Measurements from ENCODE around the gene SLC4A8.
A peak's percentile ranks its signal among the peaks of the same experiment; 100 is the strongest.
"Not testable (repeated sequence)": the region's sequence is repeated elsewhere in the genome, so short reads cannot be mapped to it uniquely, and the experiment has no call there.

SLC4A8 gene

GRCh38 chr12:51482929-51483697 is 58.5 kb downstream of the SLC4A8 start:
- peak; percentile 17 for DNase-seq (ENCODE audit: low spot score)

GRCh38 chr12:51484119-51484518 is 59.5 kb downstream of the SLC4A8 start:
- no peak for DNase-seq (ENCODE audit: low spot score)

GRCh38 chr12:51488281-51488680 is 63.6 kb downstream of the SLC4A8 start:
- DNase-seq (ENCODE audit: low spot score), result no peak

GRCh38 chr12:51493281-51493680 is 68.7 kb downstream of the SLC4A8 start:
- DNase-seq (ENCODE audit: low spot score), result no peak

GRCh38 chr12:51496895-51497294 is 72.3 kb downstream of the SLC4A8 start:
- DNase-seq (ENCODE audit: low spot score), result no peak

DNA sequence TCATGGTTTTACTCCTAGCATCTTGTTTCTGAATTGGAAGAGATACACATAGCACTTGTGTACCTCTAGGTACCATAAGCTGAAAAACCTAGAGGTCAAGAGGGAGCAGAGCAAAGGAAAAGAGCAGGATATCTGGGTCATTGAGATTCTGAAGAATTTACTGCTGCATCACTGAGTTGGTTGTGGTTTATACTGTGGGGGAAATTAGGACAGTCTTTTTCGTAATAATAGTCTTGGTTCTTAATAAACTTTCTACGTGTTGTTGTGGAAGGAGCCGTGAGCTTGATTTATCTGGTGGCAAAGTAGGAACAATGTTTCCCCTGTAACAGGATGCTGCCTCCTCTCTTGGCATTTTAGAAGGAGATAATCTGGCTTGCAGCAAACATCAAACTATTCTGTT is 80.2 kb downstream of the SLC4A8 start:
- no peak for DNase-seq (ENCODE audit: low spot score)

- DNase-seq (ENCODE audit: low spot score), result peak; percentile 20
These were observed 80.9 kb downstream of the SLC4A8 start for GRCh38 chr12:51505360-51506105.

DNA sequence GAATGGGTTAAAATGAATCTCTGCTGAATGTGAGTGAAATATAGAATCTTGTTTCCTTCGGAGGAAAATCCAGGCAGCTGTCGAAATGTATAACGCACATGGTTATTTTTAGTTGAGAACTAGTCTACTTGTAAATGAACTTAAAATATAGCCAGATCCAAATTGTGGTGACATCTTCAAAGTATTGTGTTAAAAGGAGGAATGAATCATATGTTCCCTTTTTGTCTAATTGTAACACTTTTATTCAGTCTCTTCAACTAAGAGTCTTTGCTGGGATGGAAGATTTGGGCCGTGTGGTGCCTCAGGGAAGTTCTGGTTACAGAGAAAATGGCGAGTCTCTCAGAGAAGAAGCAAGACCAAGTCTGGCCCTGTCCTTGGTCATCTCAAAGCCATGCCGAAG is 82.5 kb downstream of the SLC4A8 start:
- DNase-seq (ENCODE audit: low spot score), result no peak

DNA sequence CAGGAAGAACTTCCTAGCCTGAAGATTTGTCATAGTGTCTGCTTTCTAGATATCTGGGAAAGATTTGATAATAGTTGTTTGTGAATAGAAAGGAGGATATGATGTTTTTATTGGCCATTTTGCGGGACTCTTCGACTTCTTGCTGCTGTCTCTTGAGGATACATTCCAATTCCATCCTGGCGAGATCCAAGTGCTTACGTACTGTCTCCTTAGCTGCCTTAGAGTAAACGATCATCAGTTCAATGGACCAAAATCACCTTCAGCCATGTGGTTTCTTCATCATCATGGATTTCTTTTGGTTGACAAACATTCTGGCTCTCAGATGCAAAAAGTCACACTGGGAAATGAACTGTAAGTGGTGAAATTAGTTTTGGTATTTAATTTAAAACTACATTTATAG is 83.7 kb downstream of the SLC4A8 start:
- no peak for DNase-seq (ENCODE audit: low spot score)

DNA sequence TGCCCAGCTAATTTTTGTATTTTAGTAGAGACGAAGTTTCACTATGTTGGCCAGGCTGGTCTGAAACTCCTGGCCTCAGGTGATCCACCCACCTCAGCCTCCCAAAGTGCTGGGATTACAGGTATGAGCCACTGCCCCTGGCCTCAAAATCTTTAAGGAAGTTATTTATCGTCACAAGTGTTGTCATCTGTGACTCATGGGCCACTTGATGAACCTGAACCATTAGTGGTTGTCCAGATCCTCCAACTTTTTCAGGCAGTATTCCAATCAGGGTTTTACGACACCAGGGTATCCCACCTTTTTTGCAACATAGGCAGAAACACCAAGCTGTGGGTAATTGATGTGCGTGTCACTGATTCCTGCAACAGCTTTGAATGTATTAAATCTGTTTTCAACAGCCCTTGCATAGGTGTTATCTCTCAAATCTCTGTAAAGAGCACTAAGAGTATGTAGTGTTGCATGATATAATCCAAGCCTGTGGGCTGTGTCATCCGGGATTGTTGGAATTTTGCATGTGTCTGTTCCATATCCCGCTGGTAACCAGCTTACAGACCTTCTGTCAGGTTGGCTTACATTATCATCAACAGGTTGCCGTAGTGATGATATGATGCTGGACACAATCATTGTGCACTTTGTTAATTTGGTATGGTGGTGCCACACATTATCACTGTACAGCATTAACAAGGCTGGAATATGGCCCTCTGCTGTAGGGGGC is 87.1 kb downstream of the SLC4A8 start:
- no peak for DNase-seq (ENCODE audit: low spot score)

DNA sequence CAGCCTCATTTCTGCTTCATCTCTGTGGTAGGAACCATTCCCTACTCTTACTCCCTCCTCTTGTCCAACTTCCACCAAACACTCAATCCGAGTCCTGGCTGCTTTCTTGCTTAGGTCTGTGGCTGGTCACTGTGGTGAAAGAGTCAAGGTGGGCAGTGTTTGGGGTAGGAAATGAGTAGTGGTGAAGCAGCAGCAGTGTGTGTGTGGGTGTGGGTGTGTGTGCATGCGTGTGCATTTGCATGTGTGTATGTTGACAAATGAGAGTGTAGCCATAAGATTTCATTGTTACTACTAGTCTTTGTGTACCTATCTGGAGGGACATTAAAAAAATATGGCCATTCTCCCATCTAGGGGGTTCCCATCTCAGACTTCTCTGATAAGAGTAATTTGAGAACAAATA is 87.8 kb downstream of the SLC4A8 start:
- DNase-seq (ENCODE audit: low spot score), result no peak

- not testable (repeated sequence) for DNase-seq (ENCODE audit: low spot score)
These were observed 90.4 kb downstream of the SLC4A8 start for GRCh38 chr12:51515037-51515436.

DNA sequence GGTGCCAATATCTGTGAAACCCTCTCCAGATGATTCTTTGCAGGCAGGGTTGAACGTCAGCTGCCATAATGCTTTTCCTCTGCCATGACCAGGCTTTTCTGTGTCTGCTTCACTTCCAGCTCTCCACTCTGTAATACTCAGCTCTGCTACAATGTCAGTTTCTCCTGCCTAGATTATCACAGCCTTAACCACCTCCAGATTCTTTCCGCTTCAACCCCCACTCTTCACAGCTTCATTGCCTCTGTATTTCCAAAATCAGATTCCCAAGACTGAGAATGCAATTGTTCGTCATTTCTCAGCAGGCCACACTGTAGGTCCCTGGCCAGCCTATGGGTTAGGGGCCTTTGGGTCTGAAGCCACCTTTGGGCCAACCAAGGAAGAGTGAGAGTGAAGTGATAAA is 92.7 kb downstream of the SLC4A8 start:
- DNase-seq (ENCODE audit: low spot score), result no peak

- no peak for DNase-seq (ENCODE audit: low spot score)
These were observed 93.2 kb downstream of the SLC4A8 start for GRCh38 chr12:51517800-51518199.

DNA sequence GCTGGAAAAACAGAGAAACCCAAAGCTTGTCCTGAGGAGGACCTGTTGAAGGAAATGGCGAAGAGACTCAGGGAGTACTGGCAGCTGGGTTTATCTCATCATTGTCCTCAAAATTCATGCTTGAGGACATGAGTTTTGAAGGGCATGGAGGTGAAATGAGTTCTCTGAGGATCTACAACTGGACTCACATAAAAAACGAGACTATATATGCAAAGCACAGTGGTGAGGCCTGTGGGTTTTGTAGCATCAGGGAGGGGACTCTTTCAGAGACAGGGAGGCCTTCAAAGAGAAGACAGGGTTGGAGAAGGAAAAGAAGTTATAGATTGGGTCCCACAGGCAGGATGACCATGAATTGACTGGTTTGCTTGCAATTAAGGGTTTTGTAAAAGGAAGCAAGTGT is 95.1 kb downstream of the SLC4A8 start:
- no peak for DNase-seq (ENCODE audit: low spot score)

DNA sequence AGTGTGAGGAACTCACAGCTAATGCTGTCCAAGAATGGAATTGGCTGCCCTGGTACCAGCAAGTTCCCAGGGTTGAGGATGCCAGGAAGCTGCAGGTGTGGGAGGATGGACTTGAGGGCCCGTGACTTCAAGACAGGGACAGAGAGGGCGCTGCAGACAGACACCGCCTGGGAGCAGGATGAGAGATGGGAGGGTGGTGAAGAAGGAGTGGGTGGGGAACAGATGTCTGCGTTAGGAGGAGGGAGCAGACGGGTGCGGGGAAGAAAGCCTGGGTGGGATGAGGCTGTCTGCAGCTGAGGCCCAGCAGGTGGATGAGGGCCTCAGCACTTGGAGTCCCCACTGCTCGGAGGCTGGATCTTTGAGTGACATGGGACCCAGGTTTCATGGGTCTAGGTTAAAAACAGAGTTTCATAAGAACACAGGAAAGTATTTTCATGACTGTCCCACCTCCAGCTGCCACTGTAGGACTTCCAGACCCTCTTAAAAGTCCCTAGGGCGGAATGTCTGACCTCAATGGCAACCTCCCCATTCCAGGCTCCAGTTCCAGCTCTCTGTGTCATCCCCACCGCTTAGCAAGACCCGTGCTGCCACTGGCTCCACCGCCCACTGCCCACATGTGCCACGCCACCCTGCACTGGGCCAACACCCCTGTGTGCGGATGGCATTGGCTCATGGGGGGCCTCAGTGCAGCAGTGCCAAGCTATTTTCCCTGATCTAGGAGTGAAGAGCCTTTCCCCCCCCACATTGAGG is 96.1 kb downstream of the SLC4A8 start:
- no peak for DNase-seq (ENCODE audit: low spot score)

DNA sequence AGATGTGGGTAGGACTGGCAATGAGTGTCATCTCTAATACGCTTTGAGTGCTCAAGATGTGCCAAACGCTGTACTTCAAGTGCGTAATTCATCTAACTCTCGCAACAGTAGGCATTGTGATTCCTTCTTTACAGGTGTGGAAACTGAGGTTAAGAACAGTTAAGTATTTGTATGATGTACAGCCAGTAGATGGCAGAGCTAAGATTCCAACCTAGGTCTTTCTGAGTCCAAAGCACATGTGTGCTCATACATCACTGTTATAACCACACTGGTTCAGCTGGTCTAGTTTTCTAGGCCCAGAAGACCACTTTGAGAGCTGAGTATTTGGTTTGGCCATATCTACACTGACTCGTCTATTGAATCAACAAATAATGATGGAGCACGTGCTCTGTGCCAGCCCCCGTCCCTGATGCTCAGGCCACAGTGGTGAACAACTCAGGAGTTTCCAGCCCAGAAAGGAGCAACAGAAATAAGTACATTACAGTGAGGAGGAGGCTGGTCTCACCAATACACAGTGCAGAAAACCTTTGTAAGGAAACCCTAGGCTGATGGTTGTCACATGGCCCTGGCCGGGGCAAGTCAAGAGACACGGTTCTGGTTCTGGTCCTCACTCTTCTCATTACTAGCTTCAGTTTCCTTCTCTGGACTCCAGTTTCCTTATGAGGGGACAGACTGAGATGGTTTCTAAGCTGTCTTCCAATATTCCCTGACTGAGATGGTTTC is 97.1 kb downstream of the SLC4A8 start:
- no peak for DNase-seq (ENCODE audit: low spot score)

DNA sequence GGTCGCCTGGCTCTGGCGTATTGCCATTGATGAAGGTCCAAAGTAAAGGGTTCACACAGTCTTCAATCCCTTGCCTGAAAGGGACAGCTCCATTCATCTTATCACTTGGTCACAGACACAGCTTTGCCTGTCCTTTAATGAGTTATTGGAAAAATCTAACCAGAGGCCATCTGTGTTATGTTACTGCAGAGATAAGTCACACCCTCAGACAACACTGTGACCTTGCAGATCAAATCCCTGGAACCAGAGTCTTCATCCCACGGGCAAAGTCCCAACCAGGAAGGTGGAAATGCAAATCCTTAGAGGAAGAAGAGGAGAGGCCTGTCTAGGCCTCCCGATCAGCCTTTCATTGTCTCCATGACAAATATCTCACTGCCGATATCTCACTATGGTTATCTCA is 98.1 kb downstream of the SLC4A8 start:
- DNase-seq (ENCODE audit: low spot score), result no peak

DNA sequence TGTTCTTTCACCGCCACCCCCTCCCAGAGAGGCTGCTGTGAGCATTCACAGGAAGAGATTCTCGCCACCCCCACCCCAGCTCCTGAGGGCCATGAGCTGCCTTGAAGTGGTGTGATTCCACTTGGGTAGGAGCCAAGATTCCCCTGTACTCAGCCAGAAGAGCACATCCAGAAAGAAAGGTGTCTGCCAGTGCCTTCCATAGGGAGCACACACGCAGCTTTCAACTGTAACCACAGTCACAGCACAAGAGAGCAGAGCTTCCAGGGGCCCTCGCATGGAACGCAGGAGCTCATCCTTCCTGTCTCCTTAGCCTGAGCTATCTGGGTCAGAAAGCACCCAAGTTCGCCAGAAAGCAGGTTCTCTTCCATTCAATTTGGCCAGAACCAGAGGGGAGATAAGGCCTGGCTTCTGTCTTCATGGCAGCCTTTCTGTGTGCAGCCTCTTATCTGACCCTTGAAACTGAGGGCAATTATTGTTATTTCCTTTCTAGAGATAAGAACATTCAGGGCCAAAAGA is 99.8 kb downstream of the SLC4A8 start:
- DNase-seq (ENCODE audit: low spot score), result no peak

DNA sequence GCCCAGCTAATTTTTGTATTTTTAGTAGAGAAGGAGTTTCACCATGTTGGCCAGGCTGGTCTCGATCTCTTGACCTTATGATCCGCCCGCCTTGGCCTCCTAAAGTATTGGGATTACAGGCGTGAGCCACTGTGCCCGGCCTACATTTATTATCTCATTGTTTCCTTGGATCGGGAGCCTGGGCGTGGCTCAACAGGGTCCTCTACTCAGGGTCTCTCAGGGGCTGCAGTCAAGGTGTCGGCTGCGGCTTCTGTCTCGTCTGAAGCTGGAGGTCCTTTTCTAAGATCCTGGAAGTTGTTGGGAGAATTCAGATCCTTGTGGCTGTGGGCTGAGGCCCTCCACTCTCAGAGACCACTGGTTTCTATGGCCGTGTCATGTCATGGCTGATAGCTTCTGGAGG is 100.9 kb downstream of the SLC4A8 start:
- no peak for DNase-seq (ENCODE audit: low spot score)

DNA sequence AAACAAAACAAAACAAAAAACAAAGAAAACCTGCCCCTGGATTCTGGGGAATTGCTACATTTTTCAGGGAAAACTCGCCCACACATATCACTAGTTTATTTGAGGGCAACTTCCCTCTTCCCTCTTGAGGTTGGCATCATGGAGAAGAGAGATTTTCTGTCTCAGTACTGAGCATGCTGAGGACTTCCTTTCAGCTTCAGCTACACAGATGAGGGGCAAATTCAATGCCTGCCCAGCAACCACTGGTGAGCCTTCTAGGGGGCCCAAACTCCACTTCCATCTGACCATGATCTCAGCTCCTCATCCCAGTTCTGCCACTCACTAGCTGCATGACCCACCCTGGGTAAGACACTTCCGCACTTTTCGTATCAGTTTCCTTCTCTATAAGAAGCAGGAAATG is 103.3 kb downstream of the SLC4A8 start:
- no peak for DNase-seq (ENCODE audit: low spot score)

Data from GM03348 (cell line).